ENCODE results near the gene RFWD3.
"Not testable (repeated sequence)": the region's sequence is repeated elsewhere in the genome, so short reads cannot be mapped to it uniquely, and the experiment has no call there.

The RFWD3 gene

GRCh38 chr16:74682556-74682955, 15.9 kb upstream of the RFWD3 start:
- Histone ChIP-seq H3K9ac (ENCODE audit: insufficient read length, low read depth) (no peak overlapping the region), H3K4me3 (ENCODE audit: insufficient read length, low read depth) (no peak overlapping the region), H3K27me3 (ENCODE audit: insufficient read depth, insufficient read length) (no peaks in the 10 kb centered on the region), H3K9me3 (ENCODE audit: insufficient read depth, low read length) (no peaks in the 10 kb centered on the region), H3K4me1 (ENCODE audit: insufficient read depth, insufficient read length) (peaks cover 2% of the 10 kb centered on the region), H3K36me3 (ENCODE audit: insufficient read depth, insufficient read length, low read length) (no peaks in the 10 kb centered on the region)
- no peak for DNase-seq (ENCODE audit: low read depth, low spot score)
- no peak for TF ChIP-seq SUZ12 (IDR thresholded peaks at IDR 0.05; ENCODE audit: extremely low read depth, insufficient read depth, insufficient read length)
- TF ChIP-seq ZNF274 (IDR thresholded peaks at IDR 0.05; ENCODE audit: low read depth, low read length), result no peak
- TF ChIP-seq YY1 (IDR thresholded peaks at IDR 0.05; ENCODE audit: insufficient read depth, insufficient read length), result no peak

GRCh38 chr16:74680681-74681080, 14.0 kb upstream of the RFWD3 start:
- Histone ChIP-seq H3K9me3 (ENCODE audit: insufficient read depth, low read length) (no peaks in the 10 kb centered on the region), H3K9ac (ENCODE audit: insufficient read length, low read depth) (no peak overlapping the region), H3K4me3 (ENCODE audit: insufficient read length, low read depth) (no peak overlapping the region), H3K4me1 (ENCODE audit: insufficient read depth, insufficient read length) (peaks cover 2% of the 10 kb centered on the region), H3K36me3 (ENCODE audit: insufficient read depth, insufficient read length, low read length) (no peaks in the 10 kb centered on the region), H3K27me3 (ENCODE audit: insufficient read depth, insufficient read length) (no peaks in the 10 kb centered on the region)
- TF ChIP-seq YY1 (IDR thresholded peaks at IDR 0.05; ENCODE audit: insufficient read depth, insufficient read length) (no peak), SUZ12 (IDR thresholded peaks at IDR 0.05; ENCODE audit: extremely low read depth, insufficient read depth, insufficient read length) (no peak), ZNF274 (IDR thresholded peaks at IDR 0.05; ENCODE audit: low read depth, low read length) (no peak)
- no peak for DNase-seq (ENCODE audit: low read depth, low spot score)

GRCh38 chr16:74679983-74680382, 13.3 kb upstream of the RFWD3 start:
- TF ChIP-seq SUZ12 (IDR thresholded peaks at IDR 0.05; ENCODE audit: extremely low read depth, insufficient read depth, insufficient read length), result no peak
- no peak for TF ChIP-seq ZNF274 (IDR thresholded peaks at IDR 0.05; ENCODE audit: low read depth, low read length)
- no peak for TF ChIP-seq YY1 (IDR thresholded peaks at IDR 0.05; ENCODE audit: insufficient read depth, insufficient read length)
- H3K27me3 ChIP-seq (ENCODE audit: insufficient read depth, insufficient read length), result no peaks in the 10 kb centered on the region
- H3K9me3 ChIP-seq (ENCODE audit: insufficient read depth, low read length), result no peaks in the 10 kb centered on the region
- no peak overlapping the region for H3K4me3 ChIP-seq (ENCODE audit: insufficient read length, low read depth)
- H3K36me3 ChIP-seq (ENCODE audit: insufficient read depth, insufficient read length, low read length), result peaks cover 2% of the 10 kb centered on the region
- DNase-seq (ENCODE audit: low read depth, low spot score), result no peak
- H3K9ac ChIP-seq (ENCODE audit: insufficient read length, low read depth), result no peak overlapping the region
- peaks cover 2% of the 10 kb centered on the region for H3K4me1 ChIP-seq (ENCODE audit: insufficient read depth, insufficient read length)

GRCh38 chr16:74677868-74678267, 11.2 kb upstream of the RFWD3 start:
- H3K27me3 ChIP-seq (ENCODE audit: insufficient read depth, insufficient read length), result no peaks in the 10 kb centered on the region
- no peak overlapping the region for H3K4me3 ChIP-seq (ENCODE audit: insufficient read length, low read depth)
- no peaks in the 10 kb centered on the region for H3K9me3 ChIP-seq (ENCODE audit: insufficient read depth, low read length)
- peaks cover 6% of the 10 kb centered on the region for H3K36me3 ChIP-seq (ENCODE audit: insufficient read depth, insufficient read length, low read length)
- TF ChIP-seq YY1 (IDR thresholded peaks at IDR 0.05; ENCODE audit: insufficient read depth, insufficient read length) (no peak), ZNF274 (IDR thresholded peaks at IDR 0.05; ENCODE audit: low read depth, low read length) (no peak)
- H3K4me1 ChIP-seq (ENCODE audit: insufficient read depth, insufficient read length), result peaks cover 2% of the 10 kb centered on the region
- no peak overlapping the region for H3K9ac ChIP-seq (ENCODE audit: insufficient read length, low read depth)
- no peak for DNase-seq (ENCODE audit: low read depth, low spot score)

- peaks cover 11% of the 10 kb centered on the region for H3K36me3 ChIP-seq (ENCODE audit: insufficient read depth, insufficient read length, low read length)
- DNase-seq (ENCODE audit: low read depth, low spot score), result no peak
- no peak overlapping the region for H3K9ac ChIP-seq (ENCODE audit: insufficient read length, low read depth)
- TF ChIP-seq SUZ12 (IDR thresholded peaks at IDR 0.05; ENCODE audit: extremely low read depth, insufficient read depth, insufficient read length) (no peak), ZNF274 (IDR thresholded peaks at IDR 0.05; ENCODE audit: low read depth, low read length) (no peak)
- H3K9me3 ChIP-seq (ENCODE audit: insufficient read depth, low read length), result no peaks in the 10 kb centered on the region; the same call in 1 of the 2 replicates
- no peaks in the 10 kb centered on the region for H3K4me1 ChIP-seq (ENCODE audit: insufficient read depth, insufficient read length)
- H3K4me3 ChIP-seq (ENCODE audit: insufficient read length, low read depth), result no peak overlapping the region
- H3K27me3 ChIP-seq (ENCODE audit: insufficient read depth, insufficient read length), result no peaks in the 10 kb centered on the region
Observed at GRCh38 chr16:74673876-74674275, 7.2 kb upstream of the RFWD3 start.

- H3K9me3 ChIP-seq (ENCODE audit: insufficient read depth, low read length), result peaks cover 11% of the 10 kb centered on the region; the same call in 1 of the 2 replicates
- H3K36me3 ChIP-seq (ENCODE audit: insufficient read depth, insufficient read length, low read length), result peaks cover 27% of the 10 kb centered on the region
- not testable (repeated sequence) for H3K27me3 ChIP-seq (ENCODE audit: insufficient read depth, insufficient read length); H3K9ac ChIP-seq (ENCODE audit: insufficient read length, low read depth); H3K4me3 ChIP-seq (ENCODE audit: insufficient read length, low read depth); DNase-seq (ENCODE audit: low read depth, low spot score); H3K4me1 ChIP-seq (ENCODE audit: insufficient read depth, insufficient read length)
Observed at GRCh38 chr16:74668877-74669276, 2.2 kb upstream of the RFWD3 start.

- H3K27me3 ChIP-seq (ENCODE audit: insufficient read depth, insufficient read length), result no peaks in the 10 kb centered on the region
- peaks cover 11% of the 10 kb centered on the region; the same call in 1 of the 2 replicates for H3K9me3 ChIP-seq (ENCODE audit: insufficient read depth, low read length)
- peaks cover 5% of the 10 kb centered on the region for H3K4me1 ChIP-seq (ENCODE audit: insufficient read depth, insufficient read length)
- peaks cover 39% of the 10 kb centered on the region for H3K36me3 ChIP-seq (ENCODE audit: insufficient read depth, insufficient read length, low read length)
- no peak for TF ChIP-seq YY1 (IDR thresholded peaks at IDR 0.05; ENCODE audit: insufficient read depth, insufficient read length)
- TF ChIP-seq SUZ12 (IDR thresholded peaks at IDR 0.05; ENCODE audit: extremely low read depth, insufficient read depth, insufficient read length), result no peak
- TF ChIP-seq ZNF274 (IDR thresholded peaks at IDR 0.05; ENCODE audit: low read depth, low read length), result no peak
- no peak for DNase-seq (ENCODE audit: low read depth, low spot score)
- H3K9ac ChIP-seq (ENCODE audit: insufficient read length, low read depth), result peak overlapping the region; percentile 37
- peak overlapping the region; percentile 37 for H3K4me3 ChIP-seq (ENCODE audit: insufficient read length, low read depth)
Observed at GRCh38 chr16:74667255-74667700, 601 bp upstream of the RFWD3 start.

- no peak for DNase-seq (ENCODE audit: low read depth, low spot score)
- Histone ChIP-seq H3K9me3 (ENCODE audit: insufficient read depth, low read length) (peaks cover 11% of the 10 kb centered on the region; the same call in 1 of the 2 replicates), H3K4me1 (ENCODE audit: insufficient read depth, insufficient read length) (peaks cover 5% of the 10 kb centered on the region), H3K27me3 (ENCODE audit: insufficient read depth, insufficient read length) (no peaks in the 10 kb centered on the region), H3K9ac (ENCODE audit: insufficient read length, low read depth) (peak overlapping the region; percentile 96), H3K36me3 (ENCODE audit: insufficient read depth, insufficient read length, low read length) (peaks cover 49% of the 10 kb centered on the region), H3K4me3 (ENCODE audit: insufficient read length, low read depth) (peak overlapping the region; percentile 98)
- TF ChIP-seq YY1 (IDR thresholded peaks at IDR 0.05; ENCODE audit: insufficient read depth, insufficient read length) (no peak), ZNF274 (IDR thresholded peaks at IDR 0.05; ENCODE audit: low read depth, low read length) (no peak), SUZ12 (IDR thresholded peaks at IDR 0.05; ENCODE audit: extremely low read depth, insufficient read depth, insufficient read length) (no peak)
Observed at GRCh38 chr16:74666010-74666421, 661 bp downstream of the RFWD3 start.
